Stimulated activated CD4-positive, alpha-beta T cell treated with anti-CD3 and anti-CD28 coated beads, Interleukin-1b, Interleukin-23, amount 100 ng/mL, for 4 hours (primary cell): ENCODE results near the gene UBN1.
"Not testable (repeated sequence)": the region's sequence is repeated elsewhere in the genome, so short reads cannot be mapped to it uniquely, and the experiment has no call there.

Source experiments
- DNase-seq, 2 donors: peaks; one replicate each; pipeline ENCODE4 v3.0.0-alpha.2; 2020; ENCODE audit warnings: low read depth in 2 of 2

Gene UBN1

GRCh38 chr16:4928227-4928626, 80.9 kb downstream of the UBN1 start:
- DNase-seq = no peak

- DNase-seq = not testable (repeated sequence)
Measured at GRCh38 chr16:4929619-4930018, 82.3 kb downstream of the UBN1 start.

GRCh38 chr16:4931381-4931780, 84.1 kb downstream of the UBN1 start:
- no peak for DNase-seq
